Measurements from ENCODE around the gene TANGO6.
"Not testable (repeated sequence)": the region's sequence is repeated elsewhere in the genome, so short reads cannot be mapped to it uniquely, and the experiment has no call there.

The TANGO6 gene

GRCh38 chr16:68973611-68974120 is 130.3 kb downstream of the TANGO6 start:
- DNase-seq: no peak

- DNase-seq: no peak
Measured at GRCh38 chr16:68978303-68978954, 135.1 kb downstream of the TANGO6 start.

- DNase-seq: no peak
Measured at GRCh38 chr16:68980695-68981315, 137.5 kb downstream of the TANGO6 start.

DNA sequence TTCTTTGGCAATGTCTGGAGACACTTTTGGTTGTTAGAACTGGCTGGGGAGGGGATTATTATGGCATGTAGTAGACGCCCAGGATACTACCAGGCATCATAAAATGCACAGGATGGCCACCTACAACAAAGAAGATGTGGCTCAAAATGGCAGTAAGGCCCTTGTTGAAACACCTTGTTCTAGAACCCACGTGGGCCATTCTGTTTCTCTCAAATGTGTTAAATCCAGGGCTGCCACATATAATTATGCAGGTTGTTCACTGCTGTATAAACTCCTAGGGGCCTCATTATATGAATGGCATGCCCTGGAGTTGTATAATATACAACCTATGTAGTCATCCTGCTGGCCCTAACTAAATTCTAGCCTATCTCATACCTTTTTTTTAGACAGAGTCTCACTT is 138.6 kb downstream of the TANGO6 start:
- no peak for DNase-seq

DNA sequence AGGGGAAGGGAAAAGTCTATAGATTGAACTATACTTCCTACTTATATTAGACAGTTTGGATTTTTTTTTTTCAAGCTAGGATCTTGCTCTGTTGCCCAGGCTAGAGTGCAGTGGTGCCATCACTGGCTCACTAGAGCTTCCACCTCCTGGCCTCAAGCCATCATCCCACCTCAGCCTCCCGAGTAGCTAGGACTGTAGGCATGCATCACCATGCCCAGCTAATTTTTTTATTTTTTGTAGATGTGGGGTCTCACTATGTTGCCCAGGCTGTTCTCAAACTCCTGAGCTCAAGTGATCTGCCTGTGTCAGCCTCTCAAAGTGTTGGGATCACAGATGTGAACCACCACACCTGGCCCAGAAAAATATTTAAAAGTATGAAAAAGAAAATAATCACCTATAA is 141.1 kb downstream of the TANGO6 start:
- DNase-seq: no peak

- DNase-seq: no peak
Measured at GRCh38 chr16:68985268-68985667, 141.9 kb downstream of the TANGO6 start.

DNA sequence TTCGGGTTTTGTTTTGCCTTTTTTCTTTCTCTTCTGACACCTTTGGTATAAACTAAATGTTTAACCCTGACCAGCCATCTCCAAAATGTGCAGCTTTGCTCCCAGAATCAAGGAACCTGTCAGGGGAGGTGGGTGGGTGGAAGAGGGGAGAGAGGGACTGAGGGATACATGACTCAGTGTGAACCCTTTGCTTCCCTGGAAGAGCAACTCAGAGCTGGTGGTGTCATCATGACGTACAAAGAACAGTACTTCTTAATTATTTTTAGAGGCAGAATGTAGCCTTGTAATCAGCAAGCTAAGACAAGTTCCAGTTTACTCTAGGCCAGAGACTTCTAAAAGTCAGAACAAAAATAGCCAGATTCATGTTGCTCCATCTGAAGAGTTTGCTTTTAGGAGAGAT is 142.5 kb downstream of the TANGO6 start:
- DNase-seq: no peak

DNA sequence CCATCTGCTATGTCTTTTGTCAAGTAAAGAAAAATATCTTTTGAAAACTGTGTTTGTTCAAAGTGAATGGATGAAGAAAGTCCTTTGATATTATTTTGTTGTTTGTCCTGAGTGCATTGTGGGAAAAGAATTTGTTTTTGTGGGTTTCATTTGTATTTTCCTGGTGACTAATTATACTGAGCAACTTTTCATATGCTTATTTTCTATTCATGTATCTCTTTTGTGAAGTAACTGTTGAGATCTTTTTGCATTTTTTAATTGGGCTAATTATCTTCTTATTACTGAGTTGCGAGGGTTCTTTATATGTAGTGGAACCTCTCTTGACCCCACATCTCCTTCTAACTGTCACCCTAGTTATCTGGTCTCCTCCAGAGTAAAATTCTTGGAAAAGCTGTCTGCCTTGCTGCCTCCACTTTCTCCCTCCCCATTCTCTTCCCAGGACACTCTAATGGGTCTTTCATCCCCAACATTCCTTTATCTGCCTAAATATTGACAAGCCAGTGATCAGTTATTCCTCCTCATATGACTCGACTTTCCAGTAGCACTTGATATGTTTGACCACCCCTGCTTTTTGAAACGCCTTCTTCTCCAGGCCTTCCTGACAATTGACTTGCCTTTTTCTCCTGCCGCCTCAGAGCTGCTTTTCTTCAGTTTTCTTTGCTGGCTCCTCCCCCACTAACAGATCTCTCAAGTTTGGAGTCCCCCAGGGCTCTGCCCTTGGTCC is 144.6 kb downstream of the TANGO6 start:
- DNase-seq: no peak

DNA sequence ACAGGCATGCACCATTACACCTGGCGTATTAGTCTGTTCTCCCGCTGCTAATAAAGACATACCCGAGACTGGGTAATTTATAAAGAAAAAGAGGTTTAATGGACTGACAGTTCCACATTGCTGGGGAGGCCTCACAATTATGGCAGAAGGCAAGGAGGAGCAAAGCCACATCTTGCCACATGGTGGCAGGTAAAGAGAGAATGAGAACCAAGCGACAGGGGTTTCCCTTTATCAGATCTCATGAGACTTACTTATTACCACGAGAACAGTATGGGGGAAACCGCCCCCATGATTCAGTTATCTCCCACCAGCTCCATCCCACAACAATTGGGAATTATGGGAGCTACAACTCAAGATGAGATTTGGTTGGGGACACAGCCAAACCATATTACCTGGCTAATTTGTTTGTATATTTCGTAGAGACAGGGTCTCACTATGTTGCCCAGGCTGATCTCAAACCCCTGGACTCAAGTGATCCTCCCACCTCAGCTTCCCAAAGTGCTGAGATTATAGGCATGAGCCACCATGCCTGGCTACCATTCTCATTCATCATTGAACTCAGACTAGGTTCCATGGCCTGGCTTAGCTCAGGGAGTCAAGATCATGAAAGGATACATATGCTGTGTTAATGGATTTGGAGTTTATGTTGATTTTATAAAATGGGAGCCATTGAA is 147.0 kb downstream of the TANGO6 start:
- not testable (repeated sequence) for DNase-seq

DNA sequence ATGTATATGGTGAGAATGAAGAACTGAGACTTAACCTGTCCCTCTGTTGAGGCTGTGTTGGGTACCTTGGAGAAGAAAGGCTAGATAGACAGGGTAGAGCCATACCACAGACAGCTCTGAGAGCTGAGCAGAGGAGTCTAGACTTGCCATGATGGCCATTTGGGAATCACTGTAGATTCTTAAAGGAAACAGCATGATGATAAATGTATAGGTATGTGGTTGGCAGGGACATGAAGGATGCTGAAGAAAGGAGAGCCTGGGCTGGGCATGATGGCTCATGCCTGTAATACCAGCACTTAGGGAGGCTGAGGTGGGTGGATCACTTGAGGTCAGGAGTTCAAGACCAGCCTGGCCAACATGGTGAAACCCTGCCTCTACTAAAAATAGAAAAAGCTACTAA is 147.7 kb downstream of the TANGO6 start:
- no peak for DNase-seq

DNA sequence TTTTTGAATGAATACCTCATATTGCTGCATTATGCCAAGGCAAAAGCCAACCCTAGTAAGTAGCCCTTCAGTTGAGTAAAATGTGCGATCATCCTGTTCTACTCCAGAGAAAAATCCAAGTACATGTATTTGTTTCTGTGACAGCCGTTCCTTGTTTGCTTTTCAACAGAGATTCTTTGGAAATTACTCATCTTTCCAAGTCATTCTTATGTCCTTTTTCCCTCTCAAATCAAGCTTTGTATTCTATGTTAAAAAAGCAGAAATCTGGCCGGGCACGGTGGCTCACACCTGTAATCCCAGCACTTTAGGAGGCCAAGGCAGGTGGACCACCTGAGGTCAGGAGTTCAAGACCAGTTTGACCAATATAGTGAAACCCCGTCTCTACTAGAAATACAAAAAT is 149.2 kb downstream of the TANGO6 start:
- DNase-seq: no peak

GRCh38 chr16:68993456-68993855 is 150.1 kb downstream of the TANGO6 start:
- DNase-seq: no peak

- no peak for DNase-seq
Measured at GRCh38 chr16:68993885-68994284, 150.6 kb downstream of the TANGO6 start.

GRCh38 chr16:68994324-68994723 is 151.0 kb downstream of the TANGO6 start:
- DNase-seq: no peak

- DNase-seq: no peak
Measured at GRCh38 chr16:68995011-68995504, 151.7 kb downstream of the TANGO6 start.

DNA sequence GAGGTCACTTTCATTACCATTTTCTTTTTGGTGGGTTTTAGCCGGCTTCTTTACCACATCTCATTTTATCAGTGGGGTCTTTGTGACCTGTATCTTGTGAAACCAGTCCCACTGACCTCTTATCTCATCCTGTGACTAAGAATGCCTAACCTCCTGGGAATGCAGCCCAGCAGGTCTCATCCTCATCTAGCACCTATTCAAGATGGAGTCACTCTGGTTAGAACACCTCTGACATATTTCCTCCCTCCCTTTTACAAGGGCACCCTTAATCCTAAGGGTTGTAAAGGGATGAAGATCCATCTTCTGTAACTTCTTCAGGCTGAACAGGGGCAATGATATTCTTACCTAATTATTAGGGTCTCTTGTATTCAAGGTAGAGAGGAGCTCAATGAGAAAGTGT is 154.2 kb downstream of the TANGO6 start:
- no peak for DNase-seq

DNA sequence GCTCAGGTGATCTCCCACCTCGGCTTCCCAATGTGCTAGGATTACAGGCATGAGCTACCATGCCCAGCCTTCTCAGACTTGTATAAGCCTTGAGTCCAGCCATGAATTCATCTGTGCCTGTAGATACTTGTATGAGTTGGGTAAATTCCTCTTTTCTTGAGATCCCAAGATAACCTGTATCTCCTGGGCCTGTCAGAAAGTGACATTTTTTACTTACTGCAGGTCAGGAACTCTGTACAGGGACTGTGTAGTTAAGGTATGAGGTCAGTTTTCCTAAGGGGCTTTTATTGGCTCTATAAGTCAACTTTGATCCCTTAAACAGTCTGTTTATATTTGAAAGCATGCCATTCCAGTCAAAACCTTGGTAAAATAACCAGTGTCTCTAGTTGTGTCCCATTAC is 155.8 kb downstream of the TANGO6 start:
- DNase-seq: no peak

GRCh38 chr16:69003500-69003899 is 160.2 kb downstream of the TANGO6 start:
- no peak for DNase-seq

GRCh38 chr16:69005641-69006355 is 162.5 kb downstream of the TANGO6 start:
- no peak for DNase-seq

- DNase-seq: no peak
Measured at GRCh38 chr16:69012906-69013305, 169.6 kb downstream of the TANGO6 start.

GRCh38 chr16:69013991-69014390 is 170.7 kb downstream of the TANGO6 start:
- no peak for DNase-seq

DNA sequence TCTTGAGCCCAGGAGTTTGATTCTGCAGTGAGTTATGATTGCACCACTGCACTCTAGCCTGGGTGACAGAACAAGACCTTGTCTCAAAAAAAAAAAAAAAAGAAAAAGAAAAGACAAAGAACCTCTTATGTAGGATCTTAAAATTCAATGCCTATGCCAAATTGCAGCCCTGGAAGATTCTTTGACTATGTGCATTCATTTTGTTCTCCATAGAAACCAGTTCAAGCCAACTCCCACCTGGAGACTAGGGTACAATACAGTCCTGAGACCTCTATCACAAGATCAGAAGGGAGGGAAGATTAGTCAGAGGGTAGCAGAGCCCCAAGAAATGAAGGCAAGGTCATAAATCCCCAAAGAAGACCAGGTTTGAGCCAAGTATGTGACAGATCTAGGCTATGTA is 171.5 kb downstream of the TANGO6 start:
- DNase-seq: no peak

All from CD4-positive, alpha-beta T cell treated with Interleukin-17A for 1 hour (primary cell).